GM12878 (cell line): Measurements from ENCODE around the gene KBTBD3. TPM values are rescaled to one million over a fixed set of nuclear protein-coding genes. Genes with fewer than 3 reads are reported as not detected.

Experiments used
- ATF2 ChIP-seq: IDR thresholded peaks from 2 replicates; pipeline ENCODE4 v1.6.1; 2012; ENCODE audit warnings: low read length, inconsistent platforms
- ATF7 ChIP-seq: fragments of 450-650 bp; IDR thresholded peaks from 2 replicates; pipeline ENCODE4 v1.6.1; 2016; ENCODE audit warnings: low read depth, mild to moderate bottlenecking
- BHLHE40 ChIP-seq, 2 experiments: fragments of 450-650 bp in 1 of 2; IDR thresholded peaks; 2 replicates each; pipeline ENCODE4 v1.6.1; 2011 to 2017; ENCODE audit warnings: low read depth in 2 of 2, borderline replicate concordance in 1 of 2, improper control_type of control experiment in 1 of 2, low read length in 1 of 2, mild to moderate bottlenecking in 1 of 2
- BMI1 ChIP-seq: fragments of 450-650 bp; IDR thresholded peaks from 2 replicates; pipeline ENCODE4 v1.6.1; 2016; ENCODE audit warnings: mild to moderate bottlenecking, moderate library complexity, borderline replicate concordance
- CBX3 ChIP-seq: fragments of 200-600 bp; sonication (generic); IDR thresholded peaks from 2 replicates; pipeline ENCODE4 v1.6.1; 2016; ENCODE audit warnings: low read depth, borderline replicate concordance
- CREB1 ChIP-seq: IDR thresholded peaks from 2 replicates; pipeline ENCODE4 v1.6.1; 2012; ENCODE audit warnings: low read depth, mild to moderate bottlenecking, inconsistent platforms
- CTCF ChIP-seq, 3 experiments: IDR thresholded peaks in 2 of 3; conservative IDR thresholded peaks in 1 of 3; 2 replicates each; pipeline ENCODE4 v1.5.1; 2011; ENCODE audit warnings: low read depth in 3 of 3, low read length in 3 of 3, mild to moderate bottlenecking in 3 of 3, control low read depth in 2 of 3, moderate library complexity in 2 of 3, inconsistent platforms in 1 of 3, mixed read lengths in 1 of 3; ENCODE audit not compliant: control insufficient read depth in 2 of 3, insufficient read depth in 1 of 3; ENCODE audit errors: extremely low read depth in 1 of 3
- DPF2 ChIP-seq: fragments of 450-650 bp; IDR thresholded peaks from 2 replicates; pipeline ENCODE4 v1.6.1; 2017; ENCODE audit warnings: mild to moderate bottlenecking
- E2F8 ChIP-seq: fragments of 450-650 bp; IDR thresholded peaks from 2 replicates; pipeline ENCODE4 v1.6.1; 2018; ENCODE audit warnings: mild to moderate bottlenecking, low read depth, moderate library complexity; ENCODE audit not compliant: partially characterized antibody
- FOS ChIP-seq: IDR thresholded peaks from 3 replicates; pipeline ENCODE4 v1.6.1; 2011; ENCODE audit warnings: borderline replicate concordance; ENCODE audit not compliant: insufficient read length; ENCODE audit errors: extremely low read depth
- HCFC1 ChIP-seq: fragments of 150-350 bp; IDR thresholded peaks from 2 replicates; pipeline ENCODE4 v1.6.1; 2014; ENCODE audit warnings: low read length
- KLF5 ChIP-seq: fragments of 450-650 bp; IDR thresholded peaks from 2 replicates; pipeline ENCODE4 v1.6.1; 2014; ENCODE audit warnings: mild to moderate bottlenecking; ENCODE audit not compliant: partially characterized antibody
- NKRF ChIP-seq: fragments of 450-650 bp; conservative IDR thresholded peaks from 2 replicates; pipeline ENCODE4 v1.6.1; 2017; ENCODE audit warnings: mild to moderate bottlenecking, moderate library complexity
- PML ChIP-seq: IDR thresholded peaks from 2 replicates; pipeline ENCODE4 v1.6.1; 2012; ENCODE audit warnings: low read length, inconsistent platforms
- RAD51 ChIP-seq: fragments of 450-650 bp; IDR thresholded peaks from 2 replicates; pipeline ENCODE4 v1.6.1; 2016; ENCODE audit warnings: moderate library complexity, mild to moderate bottlenecking, inconsistent platforms
- SREBF2 ChIP-seq: IDR thresholded peaks from 2 replicates; pipeline ENCODE4 v1.6.1; 2012; ENCODE audit warnings: mild to moderate bottlenecking, low read length
- USF2 ChIP-seq: IDR thresholded peaks from 2 replicates; pipeline ENCODE4 v1.6.1; 2011; ENCODE audit warnings: low read depth, low read length, improper control_type of control experiment, borderline replicate concordance
- YY1 ChIP-seq: IDR thresholded peaks from 2 replicates; pipeline ENCODE4 v1.6.1; 2011; ENCODE audit warnings: low read depth, mild to moderate bottlenecking, low read length
- ZBED1 ChIP-seq: IDR thresholded peaks from 2 replicates; pipeline ENCODE4 v1.6.1; 2016; ENCODE audit warnings: borderline replicate concordance
- ZNF217 ChIP-seq: fragments of 450-650 bp; IDR thresholded peaks from 2 replicates; pipeline ENCODE4 v1.6.1; 2017; ENCODE audit warnings: antibody characterized with exemption, mild to moderate bottlenecking
- polyA plus RNA-seq, 11 experiments: library from polyadenylated mRNA; depleted of rRNA in 4 of 11; unstranded in 6 of 11; stranded (reverse) in 5 of 11; fragments of >200 nt; fragmentation: Nextera tagmentation in 4 of 11; fragmentation: Illumina TruSeq in 1 of 11; extraction: Ambion mirVana in 4 of 11; extraction: Trizol in 1 of 11; gene quantifications; 1 replicate in 1 of 11; 2 replicates in 10 of 11; pipeline versions ENCODE4 v1.2.1 to v1.2.3, GENCODE V29; 2011 to 2016; ENCODE audit warnings: inconsistent platforms in 2 of 11, missing spikeins in 2 of 11, low read depth in 1 of 11
- total RNA-seq, 4 experiments: library from RNA; depleted of rRNA in 3 of 4; stranded (reverse); fragments of >200 nt in 3 of 4; fragmentation: Illumina TruSeq in 1 of 4; extraction: Trizol in 1 of 4; gene quantifications; 2 replicates each; pipeline versions ENCODE4 v1.2.1 to v1.2.3, GENCODE V29; 2013 to 2021

The KBTBD3 gene
- total and polyA plus RNA-seq, 10 of the 15 experiments (the other 5 are each of a cell fraction or from before 2014, with no cell fraction given): 1.9 to 18.1 (median 8.4) TPM

GRCh38 chr11:106077609-106078455 lies 685 bp upstream of the KBTBD3 start, which contains the start of gene AASDHPPT (continued):
- TF ChIP-seq CBX3: no peak
- no peak for TF ChIP-seq SREBF2
- no peak for TF ChIP-seq FOS
- 0 out of 4 replicates have a peak, but pooled peaks of 1 of the 2 experiments have one; percentile 37 for TF ChIP-seq BHLHE40 (IDR thresholded peaks at IDR 0.05; ENCODE audit: borderline replicate concordance in 1 of 2, low read depth in 2 of 2, low read length in 1 of 2)
- no peak for TF ChIP-seq CREB1
- TF ChIP-seq YY1: peak; percentile 60; the same call in 1 of the 2 replicates
- no peak for TF ChIP-seq BMI1
- no peak for TF ChIP-seq ZNF217
- TF ChIP-seq ZBED1: no peak
- 0 out of 2 replicates have a peak, but pooled peaks have one; percentile 4 for TF ChIP-seq HCFC1
- peak; percentile 46 for TF ChIP-seq KLF5
- no peak for TF ChIP-seq RAD51
- TF ChIP-seq ATF2: no peak
- peak; percentile 70; the same call in 1 of the 2 replicates for TF ChIP-seq PML
- TF ChIP-seq DPF2: no peak
- no peak for TF ChIP-seq ATF7
- TF ChIP-seq E2F8: no peak
- TF ChIP-seq NKRF: peak; percentile 71
- TF ChIP-seq CTCF (IDR thresholded peaks at IDR 0.05 in 2 of 3, conservative IDR thresholded peaks at IDR 0.05 in 1 of 3; ENCODE audit: control insufficient read depth in 2 of 3, extremely low read depth in 1 of 3, insufficient read depth in 1 of 3, low read depth in 3 of 3, low read length in 3 of 3): 0 out of 6 replicates have a peak, but pooled peaks of 1 of the 3 experiments have one; percentile 1
- no peak for TF ChIP-seq USF2
